GM21619 (cell line): ENCODE data around the gene CATSPERB.

Source experiments
- ATAC-seq: cut with Tn5 transposase; IDR thresholded peaks from one replicate; pipeline ENCODE4 v1.9.1; 2021; ENCODE audit not compliant: unreplicated experiment

The CATSPERB gene, protein sequence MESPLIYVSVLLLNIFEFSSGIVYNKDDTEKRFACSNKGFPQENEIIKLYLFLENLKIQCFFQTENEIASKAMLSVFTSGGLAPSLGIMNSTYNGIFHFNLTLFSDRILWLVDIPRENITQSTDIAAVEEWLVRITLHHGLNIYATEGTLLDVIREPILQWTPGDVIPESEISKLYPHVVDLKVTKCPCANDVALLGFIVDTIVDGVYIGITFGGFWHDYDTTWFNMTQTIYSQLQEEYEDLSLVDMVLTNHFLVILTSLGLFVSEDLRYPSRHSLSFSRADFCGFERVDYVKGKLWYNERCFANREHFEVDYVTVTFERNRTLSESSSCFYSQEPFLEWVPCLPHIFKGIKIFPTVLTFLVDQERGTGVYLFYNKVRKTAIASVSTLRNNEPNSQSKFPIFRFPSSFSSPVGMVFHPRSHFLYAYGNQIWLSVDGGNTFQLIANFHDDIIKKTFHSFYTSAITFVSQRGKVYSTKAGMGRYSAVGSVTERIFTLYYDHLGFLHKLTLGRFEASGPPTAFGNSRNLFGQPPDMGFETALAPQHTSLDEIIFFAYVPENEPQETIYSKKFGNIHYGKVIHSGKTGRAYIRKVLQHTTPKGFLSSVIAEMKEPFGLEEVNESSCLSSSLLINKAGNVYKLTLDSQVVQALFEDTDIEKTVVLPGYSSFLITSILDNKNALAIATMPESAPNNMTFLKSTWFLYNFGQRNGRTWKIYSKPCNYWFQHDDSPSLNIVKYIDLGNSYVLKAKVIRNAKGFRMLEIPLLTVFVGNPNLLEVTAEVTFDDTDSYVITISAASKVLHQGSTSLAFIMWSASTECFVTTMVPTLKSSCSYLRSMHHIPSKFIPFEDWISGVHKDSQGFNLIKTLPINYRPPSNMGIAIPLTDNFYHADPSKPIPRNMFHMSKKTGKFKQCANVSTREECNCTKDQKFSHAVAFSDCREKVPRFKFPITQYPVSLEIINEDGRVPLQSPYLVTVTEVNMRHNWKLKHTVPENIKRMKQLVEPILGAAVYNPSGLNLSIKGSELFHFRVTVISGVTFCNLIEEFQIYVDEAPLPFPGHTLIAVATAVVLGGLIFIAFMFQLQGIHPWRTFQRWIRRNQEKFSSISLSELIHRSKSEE

DNA sequence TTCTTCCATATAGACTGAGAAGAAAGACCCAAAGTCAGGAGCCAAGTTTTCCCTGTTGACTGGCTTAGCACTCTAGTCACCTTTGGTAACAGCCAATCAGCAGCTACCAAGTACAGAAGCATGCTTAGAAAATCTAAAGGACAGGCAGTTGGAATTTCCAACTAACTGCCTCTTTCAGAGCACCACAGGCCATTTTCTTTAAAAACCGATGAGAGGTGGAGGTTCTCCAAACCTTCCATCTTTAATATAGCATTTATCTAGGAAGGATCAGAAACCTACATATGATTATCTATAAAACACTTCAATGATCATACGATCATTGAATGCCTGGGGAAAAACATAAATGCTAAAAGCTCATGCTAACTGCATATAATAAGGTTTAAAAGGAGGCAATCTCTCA is at the start of gene CATSPERB:
TSS of gene CATSPERB (minus strand) at position 101 of the 400 bp plus-strand sequence. CDS start 2,607 bp downstream, outside the sequence.
- no peak for ATAC-seq

GRCh38 chr14:91780452-91780851 is 48.6 kb upstream of the CATSPERB start:
- ATAC-seq: no peak

DNA sequence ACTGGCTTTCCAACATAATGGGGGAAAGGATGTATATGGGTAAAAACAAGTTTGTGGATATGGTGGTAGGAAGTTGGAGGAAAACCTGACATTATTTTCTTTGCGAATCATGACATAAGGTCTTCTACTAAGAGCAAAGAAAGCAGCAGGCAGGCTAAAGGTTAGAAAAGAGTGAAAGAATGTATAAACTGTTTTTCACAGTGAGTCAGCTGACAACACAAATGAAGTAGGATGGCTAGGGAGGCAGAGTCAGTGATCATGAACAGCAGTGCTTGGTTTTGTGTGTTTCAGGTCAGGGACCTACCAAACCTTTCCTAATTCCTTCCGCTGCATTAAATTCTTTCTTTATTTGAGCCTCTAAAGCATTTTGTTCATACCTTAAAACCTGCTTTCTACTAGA is 46.3 kb upstream of the CATSPERB start:
- ATAC-seq: no peak

- ATAC-seq: no peak
Observed at GRCh38 chr14:91774140-91775096, 42.5 kb upstream of the CATSPERB start.

DNA sequence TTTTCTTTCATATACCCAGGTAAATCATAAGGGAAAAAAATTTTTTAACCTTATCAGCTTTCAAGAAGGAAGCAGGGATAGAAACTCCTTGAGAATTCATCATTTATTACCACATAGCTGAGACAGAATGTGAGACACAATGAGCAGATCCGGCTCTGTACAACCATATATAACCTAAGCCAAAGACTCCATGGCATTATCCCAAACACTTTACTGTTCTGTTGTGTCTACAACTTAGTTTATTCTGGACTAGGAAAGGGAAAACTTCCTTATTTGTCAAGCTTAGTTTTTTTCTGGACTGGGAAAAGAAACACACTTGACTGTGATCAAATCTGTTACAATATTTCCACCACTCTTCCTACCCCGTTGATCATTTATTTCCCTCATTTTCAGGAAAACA is 38.3 kb upstream of the CATSPERB start:
- no peak for ATAC-seq

DNA sequence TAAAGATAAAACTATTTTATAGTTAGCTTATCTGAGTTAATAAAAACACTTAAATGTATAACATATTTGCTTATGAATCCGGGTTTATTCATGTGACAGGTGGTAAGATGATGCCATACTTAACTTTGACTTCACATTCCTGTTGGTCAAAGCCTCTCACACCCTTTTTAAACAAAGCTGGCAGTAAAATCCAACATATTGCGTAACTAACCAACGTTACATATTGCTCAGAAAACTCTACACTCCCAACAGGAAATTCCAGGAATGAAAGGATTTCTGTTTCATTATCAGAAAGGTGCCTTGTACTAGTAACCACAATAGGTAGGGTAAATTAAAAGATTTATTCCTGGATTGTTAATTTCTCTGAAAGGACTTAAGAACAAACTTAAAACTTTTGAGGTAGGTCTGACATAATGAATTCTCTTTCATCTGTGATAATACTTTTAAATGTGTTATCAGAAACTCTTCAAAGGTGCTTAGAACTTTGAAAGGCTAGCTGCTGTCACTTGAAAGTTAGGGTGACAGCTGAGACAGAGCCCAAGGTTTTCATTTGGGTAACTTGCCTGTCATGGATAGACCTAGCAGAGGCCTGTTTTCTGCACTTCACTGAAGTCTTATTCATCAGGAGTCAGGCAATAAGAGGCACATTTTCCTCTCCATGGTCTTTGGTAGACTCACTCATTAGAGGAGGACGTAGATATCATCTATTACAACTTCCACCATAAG is 23.8 kb upstream of the CATSPERB start:
- ATAC-seq: no peak

- no peak for ATAC-seq
Observed at GRCh38 chr14:91754819-91755218, 22.9 kb upstream of the CATSPERB start.

- ATAC-seq: no peak
Observed at GRCh38 chr14:91754185-91754584, 22.3 kb upstream of the CATSPERB start.

GRCh38 chr14:91753501-91754128 is 21.7 kb upstream of the CATSPERB start:
- ATAC-seq: no peak

DNA sequence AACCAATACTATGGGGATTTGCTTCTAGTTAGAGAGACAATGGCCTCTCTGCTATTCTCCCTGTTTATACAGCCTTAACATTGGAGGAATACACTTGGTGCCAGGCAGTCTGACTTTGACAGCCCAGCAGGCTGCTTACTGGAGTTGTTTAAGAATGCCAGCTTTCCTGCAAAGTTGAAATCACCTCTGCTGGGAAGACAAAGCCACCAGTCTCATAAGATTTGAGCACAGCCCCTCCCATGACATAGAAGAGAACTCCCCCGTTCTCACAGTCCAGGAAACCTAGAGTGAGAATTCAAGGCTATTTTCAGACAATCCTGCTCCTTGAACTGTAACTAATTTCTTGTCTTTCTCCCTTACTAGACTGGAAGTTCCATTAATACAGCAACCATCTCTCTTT is 21.1 kb upstream of the CATSPERB start:
- ATAC-seq: no peak

- no peak for ATAC-seq
Observed at GRCh38 chr14:91751719-91752118, 19.8 kb upstream of the CATSPERB start.

- ATAC-seq: no peak
Observed at GRCh38 chr14:91750634-91751198, 18.8 kb upstream of the CATSPERB start.

- ATAC-seq: no peak
Observed at GRCh38 chr14:91749868-91750267, 18.0 kb upstream of the CATSPERB start.

GRCh38 chr14:91748049-91748448 is 16.2 kb upstream of the CATSPERB start:
- ATAC-seq: no peak

GRCh38 chr14:91745344-91745743 is 13.5 kb upstream of the CATSPERB start:
- no peak for ATAC-seq

DNA sequence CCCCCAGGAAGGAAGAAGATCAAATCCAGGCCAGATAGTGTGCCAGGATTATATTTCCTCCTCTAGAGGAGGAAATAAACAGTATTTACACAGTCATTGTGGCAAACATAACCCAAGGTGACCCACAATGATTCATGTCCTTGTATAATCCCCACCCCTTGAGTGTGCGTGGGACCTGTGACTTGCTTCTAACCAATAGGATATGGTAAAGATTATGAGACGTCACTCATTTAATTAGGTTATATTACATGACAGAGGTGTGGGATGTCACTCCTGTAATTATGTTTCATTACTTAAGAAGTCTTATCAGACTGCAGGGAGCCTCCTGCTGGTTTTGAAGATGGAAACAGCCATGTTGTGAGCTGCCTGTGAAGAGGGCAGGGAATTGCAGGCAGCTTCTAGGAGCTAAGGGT is 12.2 kb upstream of the CATSPERB start:
- ATAC-seq: no peak

- ATAC-seq: no peak
Observed at GRCh38 chr14:91743305-91743653, 11.4 kb upstream of the CATSPERB start.

- ATAC-seq: no peak
Observed at GRCh38 chr14:91742621-91743304, 10.9 kb upstream of the CATSPERB start.
